GM12878 (cell line): Measurements from ENCODE around the gene MAP3K1.

Experiments used
- CEBPB ChIP-seq, 2 experiments: fragments of 150-350 bp in 1 of 2; IDR thresholded peaks; 2 replicates each; pipeline ENCODE4 v1.6.1; 2012 to 2014; ENCODE audit warnings: low read depth in 2 of 2, low read length in 2 of 2, borderline replicate concordance in 1 of 2, inconsistent platforms in 1 of 2
- HCFC1 ChIP-seq: fragments of 150-350 bp; IDR thresholded peaks from 2 replicates; pipeline ENCODE4 v1.6.1; 2014; ENCODE audit warnings: low read length
- HDAC6 ChIP-seq: fragments of 200-600 bp; sonication (generic); IDR thresholded peaks from one replicate; pipeline ENCODE4 v1.8.0; 2017; ENCODE audit warnings: antibody characterized with exemption; ENCODE audit not compliant: unreplicated experiment
- NR2C1 ChIP-seq: fragments of 450-650 bp; IDR thresholded peaks from 2 replicates; pipeline ENCODE4 v1.6.1; 2017; ENCODE audit warnings: antibody characterized with exemption, mild to moderate bottlenecking, moderate library complexity
- POLR2A ChIP-seq: IDR thresholded peaks from 2 replicates; pipeline ENCODE4 v1.6.1; 2011; ENCODE audit warnings: low read depth, mild to moderate bottlenecking, low read length
- SIN3A ChIP-seq: IDR thresholded peaks from 2 replicates; pipeline ENCODE4 v1.6.1; 2012; ENCODE audit warnings: low read depth, low read length, improper control_type of control experiment
- SP1 ChIP-seq: IDR thresholded peaks from one replicate; pipeline ENCODE4 v1.6.1; 2011; ENCODE audit warnings: low read depth, low read length
- TF ChIP-seq, protein P1 (sequence below), 3 experiments: IDR thresholded peaks in 2 of 3; conservative IDR thresholded peaks in 1 of 3; 2 replicates each; pipeline ENCODE4 v1.5.1; 2011; ENCODE audit warnings: low read depth in 3 of 3, low read length in 3 of 3, mild to moderate bottlenecking in 3 of 3, control low read depth in 2 of 3, moderate library complexity in 2 of 3, inconsistent platforms in 1 of 3, mixed read lengths in 1 of 3; ENCODE audit not compliant: control insufficient read depth in 2 of 3, insufficient read depth in 1 of 3; ENCODE audit errors: extremely low read depth in 1 of 3
- TF ChIP-seq, protein P2 (sequence below): fragments of 450-650 bp; IDR thresholded peaks from 2 replicates; pipeline ENCODE4 v1.6.1; 2017; ENCODE audit warnings: mild to moderate bottlenecking
- TF ChIP-seq, protein P3 (sequence below): IDR thresholded peaks from 2 replicates; pipeline ENCODE4 v1.6.1; 2012; ENCODE audit warnings: mild to moderate bottlenecking, low read depth, low read length

- TF ChIP-seq, protein P1, sequence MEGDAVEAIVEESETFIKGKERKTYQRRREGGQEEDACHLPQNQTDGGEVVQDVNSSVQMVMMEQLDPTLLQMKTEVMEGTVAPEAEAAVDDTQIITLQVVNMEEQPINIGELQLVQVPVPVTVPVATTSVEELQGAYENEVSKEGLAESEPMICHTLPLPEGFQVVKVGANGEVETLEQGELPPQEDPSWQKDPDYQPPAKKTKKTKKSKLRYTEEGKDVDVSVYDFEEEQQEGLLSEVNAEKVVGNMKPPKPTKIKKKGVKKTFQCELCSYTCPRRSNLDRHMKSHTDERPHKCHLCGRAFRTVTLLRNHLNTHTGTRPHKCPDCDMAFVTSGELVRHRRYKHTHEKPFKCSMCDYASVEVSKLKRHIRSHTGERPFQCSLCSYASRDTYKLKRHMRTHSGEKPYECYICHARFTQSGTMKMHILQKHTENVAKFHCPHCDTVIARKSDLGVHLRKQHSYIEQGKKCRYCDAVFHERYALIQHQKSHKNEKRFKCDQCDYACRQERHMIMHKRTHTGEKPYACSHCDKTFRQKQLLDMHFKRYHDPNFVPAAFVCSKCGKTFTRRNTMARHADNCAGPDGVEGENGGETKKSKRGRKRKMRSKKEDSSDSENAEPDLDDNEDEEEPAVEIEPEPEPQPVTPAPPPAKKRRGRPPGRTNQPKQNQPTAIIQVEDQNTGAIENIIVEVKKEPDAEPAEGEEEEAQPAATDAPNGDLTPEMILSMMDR (IDR thresholded peaks at IDR 0.05 in 2 of 3, conservative IDR thresholded peaks at IDR 0.05 in 1 of 3; ENCODE audit: control insufficient read depth in 2 of 3, extremely low read depth in 1 of 3, insufficient read depth in 1 of 3, low read depth in 3 of 3, low read length in 3 of 3): no peak
- no peak for TF ChIP-seq POLR2A
- TF ChIP-seq, protein P2, sequence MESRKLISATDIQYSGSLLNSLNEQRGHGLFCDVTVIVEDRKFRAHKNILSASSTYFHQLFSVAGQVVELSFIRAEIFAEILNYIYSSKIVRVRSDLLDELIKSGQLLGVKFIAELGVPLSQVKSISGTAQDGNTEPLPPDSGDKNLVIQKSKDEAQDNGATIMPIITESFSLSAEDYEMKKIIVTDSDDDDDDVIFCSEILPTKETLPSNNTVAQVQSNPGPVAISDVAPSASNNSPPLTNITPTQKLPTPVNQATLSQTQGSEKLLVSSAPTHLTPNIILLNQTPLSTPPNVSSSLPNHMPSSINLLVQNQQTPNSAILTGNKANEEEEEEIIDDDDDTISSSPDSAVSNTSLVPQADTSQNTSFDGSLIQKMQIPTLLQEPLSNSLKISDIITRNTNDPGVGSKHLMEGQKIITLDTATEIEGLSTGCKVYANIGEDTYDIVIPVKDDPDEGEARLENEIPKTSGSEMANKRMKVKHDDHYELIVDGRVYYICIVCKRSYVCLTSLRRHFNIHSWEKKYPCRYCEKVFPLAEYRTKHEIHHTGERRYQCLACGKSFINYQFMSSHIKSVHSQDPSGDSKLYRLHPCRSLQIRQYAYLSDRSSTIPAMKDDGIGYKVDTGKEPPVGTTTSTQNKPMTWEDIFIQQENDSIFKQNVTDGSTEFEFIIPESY: no peak
- TF ChIP-seq NR2C1: no peak
- TF ChIP-seq SP1: no peak
- TF ChIP-seq, protein P3, sequence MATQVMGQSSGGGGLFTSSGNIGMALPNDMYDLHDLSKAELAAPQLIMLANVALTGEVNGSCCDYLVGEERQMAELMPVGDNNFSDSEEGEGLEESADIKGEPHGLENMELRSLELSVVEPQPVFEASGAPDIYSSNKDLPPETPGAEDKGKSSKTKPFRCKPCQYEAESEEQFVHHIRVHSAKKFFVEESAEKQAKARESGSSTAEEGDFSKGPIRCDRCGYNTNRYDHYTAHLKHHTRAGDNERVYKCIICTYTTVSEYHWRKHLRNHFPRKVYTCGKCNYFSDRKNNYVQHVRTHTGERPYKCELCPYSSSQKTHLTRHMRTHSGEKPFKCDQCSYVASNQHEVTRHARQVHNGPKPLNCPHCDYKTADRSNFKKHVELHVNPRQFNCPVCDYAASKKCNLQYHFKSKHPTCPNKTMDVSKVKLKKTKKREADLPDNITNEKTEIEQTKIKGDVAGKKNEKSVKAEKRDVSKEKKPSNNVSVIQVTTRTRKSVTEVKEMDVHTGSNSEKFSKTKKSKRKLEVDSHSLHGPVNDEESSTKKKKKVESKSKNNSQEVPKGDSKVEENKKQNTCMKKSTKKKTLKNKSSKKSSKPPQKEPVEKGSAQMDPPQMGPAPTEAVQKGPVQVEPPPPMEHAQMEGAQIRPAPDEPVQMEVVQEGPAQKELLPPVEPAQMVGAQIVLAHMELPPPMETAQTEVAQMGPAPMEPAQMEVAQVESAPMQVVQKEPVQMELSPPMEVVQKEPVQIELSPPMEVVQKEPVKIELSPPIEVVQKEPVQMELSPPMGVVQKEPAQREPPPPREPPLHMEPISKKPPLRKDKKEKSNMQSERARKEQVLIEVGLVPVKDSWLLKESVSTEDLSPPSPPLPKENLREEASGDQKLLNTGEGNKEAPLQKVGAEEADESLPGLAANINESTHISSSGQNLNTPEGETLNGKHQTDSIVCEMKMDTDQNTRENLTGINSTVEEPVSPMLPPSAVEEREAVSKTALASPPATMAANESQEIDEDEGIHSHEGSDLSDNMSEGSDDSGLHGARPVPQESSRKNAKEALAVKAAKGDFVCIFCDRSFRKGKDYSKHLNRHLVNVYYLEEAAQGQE: no peak
- no peak for TF ChIP-seq SIN3A
- TF ChIP-seq HDAC6: no peak
- TF ChIP-seq CEBPB (IDR thresholded peaks at IDR 0.05; ENCODE audit: borderline replicate concordance in 1 of 2, low read depth in 2 of 2, low read length in 2 of 2): no peak
- TF ChIP-seq HCFC1: no peak
Observed at GRCh38 chr5:56845277-56845676, 29.9 kb downstream of the MAP3K1 start.
